MG63 (cell line): ENCODE results near the gene OCIAD1. TPM values are rescaled to one million over a fixed set of nuclear protein-coding genes. Genes with fewer than 3 reads are reported as not detected.

ENCODE experiments used
- DNase-seq: peaks from one replicate; pipeline ENCODE4 v3.0.0-alpha.2; 2020
- H3K27me3 ChIP-seq: fragments of 250-450 bp; sonication (Bioruptor Pico); 2 replicates; pipeline ENCODE4 v1.5.1; 2020; ENCODE audit warnings: mild to moderate bottlenecking, moderate library complexity
- H3K36me3 ChIP-seq: fragments of 250-450 bp; sonication (Bioruptor Pico); 2 replicates; pipeline ENCODE4 v1.5.1; 2020; ENCODE audit warnings: mild to moderate bottlenecking, moderate library complexity
- H3K4me3 ChIP-seq: fragments of 250-450 bp; sonication (Bioruptor Pico); 2 replicates; pipeline ENCODE4 v1.5.1; 2020; ENCODE audit warnings: mild to moderate bottlenecking, moderate library complexity
- H3K9me3 ChIP-seq: fragments of 250-450 bp; sonication (Bioruptor Pico); 2 replicates; pipeline ENCODE4 v1.5.1; 2020; ENCODE audit warnings: mild to moderate bottlenecking, moderate library complexity
- total RNA-seq: library from RNA; depleted of rRNA; stranded (reverse); fragments of >200 nt; shearing (Covaris generic); gene quantifications from 2 replicates; pipeline ENCODE4 v1.2.3, GENCODE V29; 2014; ENCODE audit warnings: low replicate concordance; rRNA removed

The OCIAD1 gene
- total RNA-seq, 1 experiment from 2014 or later: 80.6 TPM

GRCh38 chr4:48904101-48904500, 73.2 kb downstream of the OCIAD1 start:
- no peaks in the 10 kb centered on the region for H3K36me3 ChIP-seq
- H3K4me3 ChIP-seq: no peak overlapping the region
- H3K27me3 ChIP-seq: no peaks in the 10 kb centered on the region
- DNase-seq: no peak
- no peaks in the 10 kb centered on the region for H3K9me3 ChIP-seq

- no peaks in the 10 kb centered on the region for H3K27me3 ChIP-seq
- H3K4me3 ChIP-seq: no peak overlapping the region
- H3K9me3 ChIP-seq: no peaks in the 10 kb centered on the region
- DNase-seq: no peak
- no peaks in the 10 kb centered on the region for H3K36me3 ChIP-seq
Observed at GRCh38 chr4:48904541-48905142, 73.8 kb downstream of the OCIAD1 start.

- Histone ChIP-seq H3K9me3 (no peaks in the 10 kb centered on the region), H3K36me3 (no peaks in the 10 kb centered on the region), H3K27me3 (no peaks in the 10 kb centered on the region), H3K4me3 (no peak overlapping the region)
- no peak for DNase-seq
Observed at GRCh38 chr4:48905363-48906015, 74.6 kb downstream of the OCIAD1 start.

GRCh38 chr4:48906206-48907173, 75.6 kb downstream of the OCIAD1 start, which contains the start of gene OCIAD2:
Gene OCIAD2, minus strand, starts transcription at chr4:48906774. Its CDS starts 2,225 bp downstream, at chr4:48904549.
- Histone ChIP-seq H3K9me3 (no peaks in the 10 kb centered on the region), H3K4me3 (no peak within 1 kb of the TSS), H3K27me3 (no peaks in the 10 kb centered on the region), H3K36me3 (no peaks in the 10 kb centered on the region)
- DNase-seq: no peak

GRCh38 chr4:48907706-48908477, 77.0 kb downstream of the OCIAD1 start:
- Histone ChIP-seq H3K27me3 (no peaks in the 10 kb centered on the region), H3K9me3 (no peaks in the 10 kb centered on the region), H3K4me3 (no peak overlapping the region), H3K36me3 (no peaks in the 10 kb centered on the region)
- DNase-seq: peak; percentile 6

GRCh38 chr4:48908687-48909086, 77.8 kb downstream of the OCIAD1 start:
- no peak overlapping the region for H3K4me3 ChIP-seq
- no peak for DNase-seq
- H3K27me3 ChIP-seq: no peaks in the 10 kb centered on the region
- no peaks in the 10 kb centered on the region for H3K36me3 ChIP-seq
- H3K9me3 ChIP-seq: no peaks in the 10 kb centered on the region

GRCh38 chr4:48909697-48910096, 78.8 kb downstream of the OCIAD1 start:
- DNase-seq: peak; percentile 92
- Histone ChIP-seq H3K4me3 (no peak overlapping the region), H3K9me3 (no peaks in the 10 kb centered on the region), H3K27me3 (no peaks in the 10 kb centered on the region), H3K36me3 (no peaks in the 10 kb centered on the region)

- Histone ChIP-seq H3K36me3 (no peaks in the 10 kb centered on the region), H3K27me3 (no peaks in the 10 kb centered on the region), H3K9me3 (no peaks in the 10 kb centered on the region), H3K4me3 (no peak overlapping the region)
- DNase-seq: no peak
Observed at GRCh38 chr4:48910511-48910910, 79.6 kb downstream of the OCIAD1 start.

Other genes with a start within 250 kb of the OCIAD1 start
- gene FRYL, start 50.8 kb upstream of the OCIAD1 start, total RNA-seq: 9.7 and 15.9 TPM in 2 replicates
- not detected in 2 replicates for gene OCIAD2, start 75.7 kb downstream of the OCIAD1 start, total RNA-seq
- gene CWH43, start 155.2 kb downstream of the OCIAD1 start, total RNA-seq: not detected in 2 replicates